Osteocyte (in vitro differentiated cells): Measurements from ENCODE around the gene EDNRA. TPM values are rescaled to one million over a fixed set of nuclear protein-coding genes. Genes with fewer than 3 reads are reported as not detected.

Experiments used
- DNase-seq: peaks from one replicate; pipeline ENCODE4 v3.0.0; 2021; ENCODE audit warnings: mixed read lengths; ENCODE audit not compliant: unreplicated experiment; ENCODE audit errors: extremely low spot score
- H3K27ac Mint-ChIP-seq: one replicate; pipeline ENCODE4 v1.8.0; 2021; ENCODE audit warnings: mild to moderate bottlenecking, mixed read lengths; ENCODE audit not compliant: unreplicated experiment
- H3K27me3 Mint-ChIP-seq: one replicate; pipeline ENCODE4 v1.8.0; 2021; ENCODE audit warnings: mixed read lengths; ENCODE audit not compliant: unreplicated experiment
- H3K36me3 Mint-ChIP-seq: one replicate; pipeline ENCODE4 v1.8.0; 2021; ENCODE audit warnings: mixed read lengths; ENCODE audit not compliant: unreplicated experiment
- H3K4me1 Mint-ChIP-seq: one replicate; pipeline ENCODE4 v1.8.0; 2021; ENCODE audit warnings: mixed read lengths; ENCODE audit not compliant: unreplicated experiment
- H3K4me3 Mint-ChIP-seq: one replicate; pipeline ENCODE4 v1.8.0; 2021; ENCODE audit warnings: mild to moderate bottlenecking, moderate library complexity, mixed read lengths; ENCODE audit not compliant: unreplicated experiment
- H3K9me3 Mint-ChIP-seq: one replicate; pipeline ENCODE4 v1.8.0; 2021; ENCODE audit warnings: mixed read lengths; ENCODE audit not compliant: unreplicated experiment
- total RNA-seq: library from RNA; stranded (reverse); gene quantifications from 2 replicates; pipeline ENCODE4 v1.2.1, GENCODE V29; 2021
- TF ChIP-seq, protein P1 (sequence below): fragments of 200-600 bp; sonication (generic); IDR thresholded peaks from 2 replicates; pipeline ENCODE4 v1.5.0; 2021; ENCODE audit warnings: antibody characterized with exemption, mild to moderate bottlenecking, moderate library complexity

EDNRA gene
- total RNA-seq, 1 donor from 2014 or later = 181 TPM

DNA sequence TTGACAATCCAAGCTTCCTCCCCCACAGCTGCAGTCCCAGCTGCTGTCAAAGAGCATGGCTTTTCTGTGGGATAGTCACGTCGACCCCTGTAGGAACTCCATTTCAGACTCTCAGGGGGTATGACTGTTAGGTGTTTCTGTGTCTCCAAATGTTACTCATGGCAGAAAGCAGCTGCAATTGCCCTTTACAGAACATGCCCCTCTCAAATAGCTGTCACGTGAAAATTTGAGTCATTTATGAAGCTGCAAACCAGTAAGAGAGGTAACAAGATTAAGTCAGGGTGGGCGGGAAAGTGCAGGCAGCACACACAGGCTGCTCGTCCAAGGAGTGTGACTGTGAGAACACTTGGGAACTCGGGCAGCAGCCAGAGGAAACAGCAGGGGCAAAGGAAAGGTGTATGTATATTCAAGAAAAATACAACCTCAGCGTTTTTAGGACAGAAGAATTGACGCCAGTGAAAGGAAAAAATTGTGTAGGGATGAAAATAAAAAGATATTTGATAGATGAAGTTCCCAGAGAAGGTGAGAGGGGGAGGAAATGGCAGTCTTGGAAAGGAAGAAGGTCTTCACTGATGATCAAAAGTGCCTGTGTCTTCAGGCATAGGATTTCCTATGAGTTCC lies 69.8 kb downstream of the EDNRA start:
- DNase-seq = no peak
- H3K9me3 Mint-ChIP-seq = peaks cover 6% of the 10 kb centered on the region
- H3K4me3 Mint-ChIP-seq = peak overlapping the region; percentile 16
- H3K27me3 Mint-ChIP-seq = no peaks in the 10 kb centered on the region
- TF ChIP-seq, protein P1, sequence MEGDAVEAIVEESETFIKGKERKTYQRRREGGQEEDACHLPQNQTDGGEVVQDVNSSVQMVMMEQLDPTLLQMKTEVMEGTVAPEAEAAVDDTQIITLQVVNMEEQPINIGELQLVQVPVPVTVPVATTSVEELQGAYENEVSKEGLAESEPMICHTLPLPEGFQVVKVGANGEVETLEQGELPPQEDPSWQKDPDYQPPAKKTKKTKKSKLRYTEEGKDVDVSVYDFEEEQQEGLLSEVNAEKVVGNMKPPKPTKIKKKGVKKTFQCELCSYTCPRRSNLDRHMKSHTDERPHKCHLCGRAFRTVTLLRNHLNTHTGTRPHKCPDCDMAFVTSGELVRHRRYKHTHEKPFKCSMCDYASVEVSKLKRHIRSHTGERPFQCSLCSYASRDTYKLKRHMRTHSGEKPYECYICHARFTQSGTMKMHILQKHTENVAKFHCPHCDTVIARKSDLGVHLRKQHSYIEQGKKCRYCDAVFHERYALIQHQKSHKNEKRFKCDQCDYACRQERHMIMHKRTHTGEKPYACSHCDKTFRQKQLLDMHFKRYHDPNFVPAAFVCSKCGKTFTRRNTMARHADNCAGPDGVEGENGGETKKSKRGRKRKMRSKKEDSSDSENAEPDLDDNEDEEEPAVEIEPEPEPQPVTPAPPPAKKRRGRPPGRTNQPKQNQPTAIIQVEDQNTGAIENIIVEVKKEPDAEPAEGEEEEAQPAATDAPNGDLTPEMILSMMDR = no peak
- peak overlapping the region; percentile 80 for H3K27ac Mint-ChIP-seq
- H3K36me3 Mint-ChIP-seq = peaks cover 27% of the 10 kb centered on the region
- H3K4me1 Mint-ChIP-seq = peaks cover 42% of the 10 kb centered on the region

GRCh38 chr4:147560625-147561024 lies 79.7 kb downstream of the EDNRA start:
- Mint-ChIP-seq H3K4me3 (no peak overlapping the region), H3K27me3 (no peaks in the 10 kb centered on the region), H3K4me1 (peaks cover 7% of the 10 kb centered on the region), H3K27ac (no peak overlapping the region), H3K9me3 (peaks cover 4% of the 10 kb centered on the region), H3K36me3 (peaks cover 2% of the 10 kb centered on the region)
- DNase-seq = no peak
- TF ChIP-seq, protein P1 = no peak

DNA sequence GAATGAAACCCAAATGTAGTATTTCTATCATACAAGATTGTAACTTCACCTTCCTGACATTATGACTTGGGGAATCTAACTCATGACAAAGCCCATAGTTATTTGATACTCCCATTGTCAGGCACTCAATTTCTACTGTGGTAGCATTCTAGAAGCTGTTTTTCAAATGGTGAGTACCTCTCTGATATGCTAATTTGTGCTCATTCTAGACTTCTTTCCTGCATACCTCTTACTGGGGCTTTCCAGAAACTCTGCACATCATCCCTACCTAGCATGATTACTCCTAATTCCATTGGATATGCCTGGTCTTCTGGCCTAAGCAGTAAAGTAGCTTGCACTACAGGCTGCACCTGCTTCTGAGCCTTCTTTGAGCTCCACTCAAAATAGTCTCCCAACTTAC lies 85.9 kb downstream of the EDNRA start:
- H3K27ac Mint-ChIP-seq = no peak overlapping the region
- peaks cover 6% of the 10 kb centered on the region for H3K36me3 Mint-ChIP-seq
- TF ChIP-seq, protein P1 = no peak
- no peak overlapping the region for H3K4me3 Mint-ChIP-seq
- no peaks in the 10 kb centered on the region for H3K27me3 Mint-ChIP-seq
- H3K9me3 Mint-ChIP-seq = peaks cover 23% of the 10 kb centered on the region
- DNase-seq = no peak
- H3K4me1 Mint-ChIP-seq = no peaks in the 10 kb centered on the region

DNA sequence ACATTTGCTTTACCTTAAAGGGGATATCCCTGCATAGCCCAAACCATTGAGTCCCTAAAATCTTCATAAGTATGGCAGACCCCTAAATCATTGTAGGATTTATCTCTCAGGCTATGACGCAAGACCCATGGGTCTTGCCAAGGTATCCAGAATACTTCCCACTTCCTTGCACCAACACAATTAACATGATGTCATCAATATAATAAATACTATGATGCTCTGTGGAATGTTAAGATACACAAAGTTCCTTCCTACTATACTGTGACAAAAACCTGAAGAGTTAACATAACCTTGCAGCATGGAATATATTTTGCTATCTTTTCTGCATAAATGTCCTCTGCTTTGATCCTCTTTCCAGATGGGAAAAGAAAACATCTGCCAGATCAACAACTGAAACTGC lies 86.4 kb downstream of the EDNRA start:
- DNase-seq = no peak
- H3K36me3 Mint-ChIP-seq = peaks cover 6% of the 10 kb centered on the region
- TF ChIP-seq, protein P1 = no peak
- H3K4me1 Mint-ChIP-seq = no peaks in the 10 kb centered on the region
- no peak overlapping the region for H3K4me3 Mint-ChIP-seq
- H3K27ac Mint-ChIP-seq = no peak overlapping the region
- peaks cover 23% of the 10 kb centered on the region for H3K9me3 Mint-ChIP-seq
- H3K27me3 Mint-ChIP-seq = no peaks in the 10 kb centered on the region

- Mint-ChIP-seq H3K4me1 (no peaks in the 10 kb centered on the region), H3K4me3 (no peak overlapping the region), H3K27ac (no peak overlapping the region), H3K9me3 (peaks cover 19% of the 10 kb centered on the region), H3K36me3 (peaks cover 6% of the 10 kb centered on the region), H3K27me3 (no peaks in the 10 kb centered on the region)
- TF ChIP-seq, protein P1 = peak; percentile 30
- DNase-seq = no peak
Measured at GRCh38 chr4:147570616-147571015, 89.7 kb downstream of the EDNRA start.
